Activated naive CD4-positive, alpha-beta T cell treated with Interleukin-2 at 50 U/mL for 16 hours (primary cell): ENCODE data around the gene YES1.

ENCODE experiments used
- DNase-seq: peaks from one replicate; pipeline ENCODE4 v3.0.0-alpha.2; 2020

Gene YES1

DNA sequence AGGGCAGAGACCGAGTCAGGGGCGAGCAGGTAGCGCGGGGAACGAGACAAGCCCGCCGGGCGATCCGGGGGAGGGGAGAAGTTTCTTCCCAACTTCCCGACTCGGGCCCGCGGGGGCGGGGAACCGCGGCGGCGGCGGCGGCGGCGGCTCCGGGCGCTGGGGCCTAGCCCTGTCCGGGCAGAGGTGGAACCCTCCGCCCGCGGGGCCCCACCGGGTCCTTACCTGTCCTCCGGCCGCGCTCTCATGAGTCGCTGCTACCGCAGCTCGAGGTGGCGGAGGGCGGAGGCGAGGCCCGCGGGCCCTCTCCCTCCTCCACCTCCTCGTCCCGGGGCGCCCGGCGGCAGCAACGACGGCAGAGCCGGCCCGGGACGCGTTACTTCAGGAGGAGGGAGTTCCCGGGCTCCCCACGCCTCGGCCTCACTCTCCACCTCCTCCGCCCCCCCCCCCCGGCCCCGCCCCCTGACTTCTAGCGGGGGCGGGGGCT lies at the start of gene YES1:
TSS of gene YES1 (minus strand) at position 351 of the 484 bp plus-strand sequence. CDS start 55,415 bp downstream, outside the sequence.
- DNase-seq: no peak

DNA sequence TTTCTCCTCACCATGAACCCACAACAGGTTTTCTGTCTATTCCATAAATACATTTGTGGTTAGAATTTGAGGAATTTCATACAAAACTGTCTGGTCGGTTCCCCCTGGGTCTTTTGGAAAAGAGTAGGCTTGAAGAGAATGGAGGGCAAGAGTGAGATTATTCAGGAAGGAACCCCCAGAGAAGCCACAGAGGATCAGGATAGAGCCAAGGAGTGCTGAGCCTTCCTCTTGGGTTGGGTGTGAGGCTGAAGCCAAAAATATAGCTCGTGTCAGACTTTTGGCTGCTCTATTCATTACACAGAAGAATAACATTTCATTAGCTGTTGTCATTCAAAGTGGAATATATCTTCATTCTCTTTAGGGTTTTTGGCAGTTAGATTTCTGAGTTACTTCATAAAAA lies 45.9 kb upstream of the YES1 start:
- DNase-seq: no peak

DNA sequence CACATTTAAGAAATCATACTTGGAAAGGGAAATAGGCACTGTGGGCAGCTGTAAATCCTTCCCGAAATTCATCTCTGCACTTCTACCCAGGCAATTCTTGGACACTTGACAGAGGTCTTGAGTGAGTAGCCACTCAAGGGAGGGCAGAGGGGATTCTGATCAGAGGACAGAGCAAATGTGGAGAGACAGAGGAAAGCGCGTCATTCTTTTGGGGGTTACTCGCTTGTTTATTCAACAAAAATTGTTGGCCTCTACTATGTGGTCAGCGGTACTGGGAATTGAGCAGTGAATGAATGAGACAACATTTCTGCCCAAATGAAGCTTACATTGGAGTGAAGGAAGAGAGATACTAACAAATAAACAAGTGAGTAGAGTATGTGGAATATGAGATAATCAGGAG lies 41.4 kb upstream of the YES1 start:
- no peak for DNase-seq

DNA sequence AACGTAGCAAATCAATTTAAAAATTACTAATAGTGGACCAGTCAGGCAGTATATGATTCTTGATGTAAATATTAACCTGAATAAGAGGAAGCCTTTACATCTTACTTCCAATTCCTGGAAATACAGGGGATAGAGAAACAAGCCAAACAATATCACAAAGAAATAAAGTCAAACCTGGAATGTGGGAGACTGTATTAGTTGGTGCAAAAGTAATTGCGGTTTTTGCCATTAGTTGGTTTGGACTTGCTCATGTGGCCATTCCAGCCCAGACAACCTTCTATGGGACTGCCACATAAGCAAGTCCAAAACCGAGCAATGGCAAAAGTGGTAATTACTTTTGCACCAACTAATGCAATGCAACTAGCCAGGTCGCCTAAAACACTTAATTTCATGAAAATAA lies 38.9 kb upstream of the YES1 start:
- DNase-seq: no peak

DNA sequence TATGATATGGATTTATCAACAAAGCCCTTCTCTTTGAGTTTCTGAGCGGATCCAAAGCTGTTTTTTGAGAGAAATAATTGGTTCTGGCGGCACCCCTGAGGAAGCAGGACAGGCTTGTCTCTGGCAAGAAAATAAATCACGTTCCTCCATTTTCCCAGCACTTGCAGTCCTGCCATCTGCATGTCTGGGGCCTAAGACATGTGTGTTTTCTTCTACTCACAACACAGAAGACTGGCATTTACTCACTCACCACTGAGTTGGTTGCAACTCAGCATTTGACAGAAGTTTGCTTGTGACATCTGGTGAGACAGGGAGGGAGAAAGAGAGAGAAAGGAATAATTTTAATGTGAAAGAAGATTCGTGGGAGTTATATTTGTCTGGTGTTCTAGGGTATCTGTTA lies 37.0 kb upstream of the YES1 start:
- no peak for DNase-seq

DNA sequence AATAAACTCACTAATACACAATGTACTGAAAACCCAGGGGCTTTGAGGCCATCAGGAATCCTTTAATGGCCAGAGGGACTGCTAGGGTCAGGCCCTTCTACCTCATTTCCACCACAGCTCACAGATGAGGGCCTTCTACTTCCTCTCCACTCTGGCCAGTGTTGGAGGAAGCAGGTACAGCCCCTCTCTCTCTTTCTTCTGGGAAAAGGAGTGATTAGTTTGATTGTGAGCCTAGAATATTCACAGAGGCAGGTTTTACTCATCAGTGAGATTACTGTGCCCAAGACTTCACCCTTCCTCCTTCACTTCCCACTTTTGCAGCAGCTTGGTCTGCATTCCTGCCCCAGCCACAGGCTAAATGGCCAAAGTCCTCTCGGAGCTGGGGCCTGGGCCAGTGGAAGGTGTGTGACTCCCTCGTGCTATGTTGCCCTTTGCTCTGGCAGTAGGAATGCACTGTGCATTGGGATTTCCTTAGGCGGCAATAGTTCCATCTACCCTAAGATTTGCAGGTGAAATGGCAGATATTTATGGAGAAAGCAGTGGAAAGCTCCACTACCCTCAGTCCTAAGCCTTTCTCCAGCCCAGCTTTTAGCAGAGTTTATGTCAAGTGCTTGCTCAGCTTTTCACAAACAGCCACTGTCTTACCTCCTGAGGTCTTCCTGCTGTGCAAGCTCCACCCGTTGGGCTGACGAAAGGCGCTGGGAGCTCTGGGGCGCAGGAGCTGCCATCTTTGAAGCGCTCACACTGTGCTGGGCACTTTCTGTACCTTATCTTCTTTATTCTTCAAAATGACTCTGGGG lies 36.2 kb upstream of the YES1 start:
- no peak for DNase-seq

DNA sequence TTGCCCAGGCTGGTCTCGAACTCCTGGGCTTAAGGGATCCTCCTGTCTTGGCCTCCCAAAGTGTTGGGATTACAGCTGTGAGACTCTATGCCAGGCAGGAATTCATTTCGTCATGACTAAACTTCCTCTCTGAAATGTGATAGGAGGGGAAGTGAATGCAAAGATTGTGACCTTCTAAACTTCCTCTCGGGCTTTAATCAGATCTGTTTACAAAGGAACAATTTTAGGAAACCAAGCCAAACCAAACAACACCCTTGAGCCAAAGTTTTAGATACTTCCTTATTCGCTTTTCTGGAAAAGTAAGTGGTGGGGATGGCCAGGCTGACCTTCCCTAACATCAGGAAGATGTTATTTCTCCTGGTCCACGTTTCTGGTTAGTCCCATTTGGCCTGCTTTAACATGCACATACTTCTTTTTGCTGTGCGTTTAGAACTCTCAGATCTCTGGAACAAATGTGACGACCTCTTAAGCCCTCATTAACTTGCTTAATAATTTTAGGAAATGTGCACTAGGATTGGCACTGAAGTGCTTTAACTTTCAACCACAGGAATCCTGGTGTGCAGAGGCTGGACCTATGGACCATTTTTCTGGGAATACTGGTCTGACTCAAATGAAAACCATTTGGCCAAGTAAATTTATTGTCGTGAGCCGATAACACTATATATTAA lies 33.2 kb upstream of the YES1 start:
- DNase-seq: no peak

DNA sequence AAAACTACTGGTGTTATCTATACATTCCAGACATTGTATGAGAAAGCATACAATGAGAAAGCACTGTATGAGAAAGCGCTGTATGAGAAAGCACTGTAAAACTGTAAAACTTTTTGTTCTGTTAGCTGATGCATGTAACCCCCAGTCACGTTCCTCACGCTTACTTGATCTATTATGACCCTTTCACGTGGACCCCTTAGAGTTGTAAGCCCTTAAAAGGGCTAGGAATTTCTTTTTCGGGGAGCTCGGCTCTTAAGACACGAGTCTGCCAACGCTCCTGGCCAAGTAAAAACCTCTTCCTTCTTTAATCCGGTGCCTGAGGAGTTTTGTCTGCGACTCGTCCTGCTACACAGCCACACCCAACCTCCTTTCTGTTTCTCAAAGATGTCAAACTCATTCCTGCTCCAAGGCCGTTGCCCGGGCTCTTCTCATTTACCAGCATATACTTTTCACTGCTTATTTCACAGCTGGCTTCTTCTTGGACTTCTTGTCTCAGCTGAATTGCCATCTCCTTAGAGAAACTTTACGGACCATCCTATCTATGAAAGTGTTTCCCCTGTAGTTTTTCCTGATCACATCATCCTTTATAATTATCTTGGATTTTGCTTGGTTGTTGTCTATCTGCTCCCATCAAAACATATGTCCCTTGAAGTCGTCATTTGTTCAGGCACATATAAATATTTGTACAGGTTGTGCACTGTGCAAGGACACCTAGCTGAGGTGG lies 29.8 kb upstream of the YES1 start:
- no peak for DNase-seq

DNA sequence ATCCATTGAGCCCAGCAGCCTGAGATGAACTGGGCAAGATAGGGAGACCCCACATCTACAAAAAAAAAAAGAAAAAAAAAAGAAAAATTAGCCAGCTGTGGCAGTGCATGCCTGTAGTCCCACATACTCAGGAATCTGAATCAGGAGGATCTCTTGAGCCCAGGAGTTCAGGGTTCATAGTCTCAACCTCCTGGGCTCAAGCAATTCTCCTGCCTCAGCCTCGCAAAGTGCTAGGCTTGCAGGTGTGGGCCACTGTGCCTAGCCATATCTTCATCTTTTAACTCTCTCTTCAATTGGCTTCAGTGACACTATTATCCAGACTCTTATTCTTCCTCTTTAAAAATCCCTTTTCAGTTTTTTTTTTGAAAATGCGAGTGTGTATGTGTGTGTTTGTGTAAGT lies 28.5 kb upstream of the YES1 start:
- DNase-seq: no peak

DNA sequence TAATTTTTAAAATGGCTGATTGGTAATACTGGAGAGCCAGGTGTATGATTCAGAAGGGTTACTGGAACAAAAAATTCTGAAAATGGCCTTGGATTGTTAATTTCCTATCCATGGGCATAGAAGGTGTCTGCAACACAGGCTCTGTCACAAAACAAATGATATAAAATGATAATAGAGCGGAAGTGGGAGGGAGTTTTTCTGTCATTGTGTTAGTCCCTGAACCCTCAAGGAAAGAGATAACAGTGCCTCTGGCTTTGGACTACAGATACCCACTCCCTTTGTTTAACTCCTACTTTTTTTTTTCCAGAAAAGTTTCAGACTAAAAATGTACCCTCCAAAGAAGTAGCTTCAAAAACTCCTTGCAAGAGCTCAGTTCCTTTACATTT lies 28.0 kb upstream of the YES1 start:
- no peak for DNase-seq

DNA sequence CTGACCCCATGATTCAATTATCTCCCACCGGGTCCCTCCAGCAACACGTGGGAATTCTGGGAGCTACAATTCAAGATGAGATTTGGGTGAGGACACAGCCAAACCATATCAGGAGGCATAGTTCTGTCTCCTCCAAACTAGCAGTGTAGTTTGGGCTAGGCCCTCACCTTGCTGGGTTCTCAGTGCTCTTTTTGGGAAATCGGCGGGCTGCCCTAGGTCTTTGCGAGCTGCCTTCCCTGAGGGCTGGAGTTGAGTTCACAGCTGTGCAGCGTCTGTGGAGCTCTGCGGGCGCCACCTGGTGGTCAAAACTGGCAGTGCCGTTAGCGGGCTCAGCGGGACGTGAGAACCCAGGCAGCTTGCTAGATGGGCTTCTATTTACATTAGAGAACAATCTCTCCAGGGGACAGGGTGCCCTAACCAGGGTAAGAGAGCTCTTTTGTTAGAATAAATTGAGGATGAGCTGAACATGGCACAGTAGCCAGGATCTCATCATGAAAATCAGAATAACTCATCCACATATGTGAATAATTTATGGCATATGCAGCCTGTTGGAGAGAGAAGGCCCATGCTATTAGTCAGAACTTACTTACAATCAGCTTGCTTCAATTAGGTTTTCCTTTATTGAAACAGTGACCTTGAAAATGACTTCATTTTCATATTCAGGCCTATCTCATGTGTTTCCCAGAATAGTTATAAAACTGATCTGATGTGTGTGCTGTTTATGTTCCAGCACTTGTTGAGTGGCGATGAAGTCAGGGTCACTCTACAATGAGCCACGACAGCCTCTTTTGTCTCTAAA lies 27.4 kb upstream of the YES1 start:
- DNase-seq: peak; percentile 89

DNA sequence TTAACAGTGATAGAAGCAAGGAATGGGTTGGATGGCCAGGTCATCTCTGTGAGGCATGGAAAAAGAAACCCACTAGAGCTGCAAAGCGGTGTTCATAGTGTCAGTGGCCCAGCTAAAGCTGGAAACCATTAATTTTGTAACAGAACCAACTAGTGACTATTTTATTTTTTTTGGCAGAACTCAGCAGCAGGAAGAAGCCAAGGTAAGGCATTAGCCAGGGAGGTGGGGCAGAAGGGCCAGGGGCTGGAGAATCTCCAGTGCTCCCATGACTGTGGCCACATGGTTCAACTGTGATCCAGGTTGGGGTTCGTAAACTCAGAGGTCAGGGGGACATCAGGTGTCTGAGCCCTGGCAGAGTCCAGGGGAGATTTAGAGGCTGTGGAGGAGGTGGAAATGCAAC lies 25.9 kb upstream of the YES1 start:
- no peak for DNase-seq

DNA sequence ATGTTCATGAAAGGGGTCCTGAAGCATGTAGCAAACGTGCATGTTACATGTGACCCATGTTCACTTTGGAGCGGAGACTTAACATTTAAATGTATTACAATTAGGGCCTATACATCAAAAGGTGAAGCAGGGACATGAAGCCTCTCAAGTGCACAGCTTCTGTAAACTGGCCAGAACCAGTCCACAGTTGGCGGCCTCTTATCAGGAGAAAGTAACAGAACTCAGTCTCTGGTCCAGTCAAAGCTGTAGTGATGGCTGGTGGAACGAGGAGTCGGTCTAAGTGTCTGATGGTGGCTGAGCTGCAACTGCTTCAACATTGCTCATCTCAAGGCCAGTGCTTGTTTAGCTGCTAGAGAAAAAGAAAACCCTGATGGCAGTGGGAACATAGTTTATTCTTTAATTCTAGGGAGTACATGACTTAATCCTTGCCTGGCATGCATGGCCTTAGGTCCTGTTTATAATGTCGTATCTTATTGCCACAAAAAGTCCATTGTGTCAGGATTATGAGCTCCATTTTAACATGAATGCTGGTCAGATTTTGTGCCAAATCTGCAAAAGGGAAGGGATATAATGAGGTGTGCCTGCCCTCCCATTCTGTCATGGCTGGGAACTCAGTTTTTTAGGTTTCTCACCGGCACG lies 22.2 kb upstream of the YES1 start:
- no peak for DNase-seq

DNA sequence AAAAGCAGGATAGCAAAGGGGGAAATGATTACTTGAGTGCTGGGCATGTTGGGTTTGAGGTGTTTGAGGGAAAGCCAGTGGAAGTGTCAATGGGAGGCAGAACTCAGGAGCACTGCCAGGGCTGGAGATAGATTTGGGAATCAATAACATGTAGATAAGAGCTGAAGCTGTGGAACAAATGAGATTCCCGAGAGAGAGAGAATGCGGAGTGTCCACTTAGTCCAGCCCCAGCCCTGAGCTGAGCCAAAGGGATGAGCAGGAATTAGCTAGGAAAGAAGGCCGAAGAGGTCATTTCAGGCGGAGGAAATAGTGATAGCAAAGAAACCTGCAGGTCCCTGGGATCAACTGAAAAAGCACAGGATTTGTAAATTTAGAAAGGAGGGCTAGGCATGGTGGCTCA lies 21.2 kb upstream of the YES1 start:
- DNase-seq: no peak

DNA sequence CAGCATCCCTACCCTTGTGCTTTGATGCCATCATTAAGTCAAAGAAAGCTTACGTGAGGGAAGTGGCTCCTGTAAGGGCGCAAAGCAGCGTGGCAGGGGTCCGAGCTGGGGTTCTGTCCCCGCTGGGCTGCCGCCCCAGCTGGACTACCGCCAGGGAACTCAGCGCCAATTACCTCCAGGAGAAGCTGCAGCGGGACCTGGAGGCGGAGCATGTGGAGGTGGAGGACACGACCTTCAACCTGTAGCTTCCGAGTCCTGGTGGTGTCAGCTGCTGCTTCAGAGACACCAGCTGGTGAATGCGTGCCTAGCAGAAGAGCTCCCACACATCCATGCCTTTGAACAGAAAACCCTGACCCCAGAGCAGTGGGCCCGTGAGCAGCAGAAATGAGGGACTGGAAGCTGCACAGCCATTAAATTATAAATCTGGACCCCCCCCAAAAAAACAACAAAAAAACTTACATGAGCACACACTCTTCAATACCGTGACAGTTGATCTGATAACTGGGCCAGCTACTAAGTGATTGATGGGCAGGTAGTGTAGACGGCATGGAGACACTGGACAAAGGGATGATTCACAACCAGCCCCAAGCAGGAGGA lies 20.1 kb upstream of the YES1 start:
- DNase-seq: no peak

DNA sequence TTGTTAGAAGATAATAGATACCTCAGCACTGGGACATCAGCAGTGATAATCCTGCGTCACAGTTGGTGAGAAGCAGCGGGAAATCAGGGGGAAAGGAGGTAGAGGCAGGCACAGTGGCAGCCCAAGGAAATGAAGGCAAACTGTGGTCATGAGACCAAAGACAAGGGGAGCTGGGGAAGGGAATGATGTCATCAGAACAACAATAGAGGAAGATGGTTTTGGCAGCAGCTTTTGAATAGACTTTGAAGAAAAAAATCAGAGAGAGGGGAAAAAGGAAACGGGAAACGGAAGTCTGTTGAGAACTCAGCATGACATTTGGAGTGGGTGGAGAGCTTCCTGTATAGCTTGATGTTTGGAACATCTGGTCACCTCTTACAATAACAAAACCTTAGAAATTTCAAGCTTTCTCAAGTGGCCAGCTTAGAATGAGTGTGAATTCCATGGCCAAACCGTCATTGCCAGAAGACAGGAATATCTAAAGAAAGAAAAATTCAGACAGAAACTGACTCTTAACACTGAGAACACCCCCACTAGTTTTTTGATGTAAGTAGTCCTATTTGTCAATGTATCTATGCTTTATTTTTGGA lies 18.4 kb upstream of the YES1 start:
- DNase-seq: no peak

DNA sequence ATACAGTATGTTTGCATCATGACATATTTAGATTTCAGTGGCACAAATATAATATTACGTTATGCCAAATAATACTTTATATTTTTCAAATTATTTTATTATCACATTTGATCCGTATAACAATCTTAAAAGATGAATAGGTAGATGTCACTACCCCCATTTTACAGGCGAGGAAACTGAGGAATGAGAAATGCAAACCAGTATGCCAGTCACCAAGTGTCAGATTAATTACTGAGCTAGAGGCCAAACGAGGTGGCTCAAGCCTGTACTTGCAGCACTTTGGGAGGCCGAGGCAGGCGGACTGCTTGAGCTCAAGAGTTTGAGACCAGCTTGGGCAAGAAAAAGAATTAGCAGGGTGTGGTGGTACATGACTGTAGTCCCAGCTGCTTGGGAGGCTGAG lies 17.4 kb upstream of the YES1 start:
- no peak for DNase-seq

DNA sequence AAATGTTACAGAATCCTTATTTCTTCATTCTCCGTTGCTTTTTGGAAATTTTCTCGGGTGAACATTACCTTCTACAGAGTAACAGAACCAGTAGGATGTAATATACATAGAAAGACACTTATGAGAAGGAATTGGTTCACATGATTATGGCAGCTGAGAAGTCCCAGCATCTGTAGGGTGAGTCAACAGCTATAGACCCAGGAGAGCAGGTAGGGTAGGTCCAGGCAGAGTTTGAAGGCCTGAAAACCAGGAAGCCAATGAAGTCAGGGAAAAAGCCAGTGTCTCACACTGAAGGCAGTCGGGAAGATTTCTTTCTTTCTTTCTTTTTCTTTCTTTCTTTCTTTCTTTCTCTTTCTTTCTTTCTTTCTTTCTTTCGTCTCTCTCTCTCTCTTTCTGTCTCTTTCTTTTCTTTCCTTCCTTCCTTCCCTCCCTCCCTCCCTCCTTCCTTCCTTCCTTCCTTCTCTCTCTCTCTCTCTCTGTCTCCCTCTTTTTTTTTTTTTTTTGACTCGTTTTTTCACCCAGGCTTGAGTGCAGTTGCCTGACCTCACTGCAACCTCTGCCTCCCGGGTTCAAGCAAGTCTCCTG lies 15.1 kb upstream of the YES1 start:
- no peak for DNase-seq

DNA sequence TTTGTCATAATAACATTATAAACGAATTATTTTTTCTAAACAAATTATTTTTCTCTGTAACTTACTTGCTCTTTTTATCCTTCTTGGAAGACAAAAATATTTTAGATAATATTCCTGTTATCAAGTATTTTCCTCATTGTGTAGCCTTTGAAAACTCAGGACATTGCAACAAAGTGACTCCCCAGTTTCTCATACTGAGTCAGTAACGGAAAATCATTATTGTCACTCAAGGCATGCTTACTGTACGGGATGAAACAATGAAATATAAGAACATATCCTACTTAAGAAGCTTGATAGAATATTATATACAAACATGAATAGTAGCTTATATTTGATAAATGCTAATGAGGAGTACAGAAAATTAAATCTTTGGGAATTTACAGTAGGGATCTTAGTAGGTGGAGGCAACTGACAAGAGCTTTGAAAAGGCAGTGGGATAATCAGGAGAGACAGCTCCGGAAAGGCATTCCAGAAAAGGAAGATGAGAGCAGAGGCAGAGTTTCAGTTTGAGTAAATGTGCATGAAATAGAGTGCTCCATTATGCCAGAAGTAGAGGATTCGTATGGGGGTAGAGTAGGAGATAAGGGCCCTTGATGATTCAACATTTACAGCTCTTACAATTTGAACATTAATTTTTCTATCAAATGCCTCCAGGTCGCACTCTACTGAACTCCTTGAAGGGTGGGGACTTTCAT lies 14.0 kb upstream of the YES1 start:
- DNase-seq: no peak

DNA sequence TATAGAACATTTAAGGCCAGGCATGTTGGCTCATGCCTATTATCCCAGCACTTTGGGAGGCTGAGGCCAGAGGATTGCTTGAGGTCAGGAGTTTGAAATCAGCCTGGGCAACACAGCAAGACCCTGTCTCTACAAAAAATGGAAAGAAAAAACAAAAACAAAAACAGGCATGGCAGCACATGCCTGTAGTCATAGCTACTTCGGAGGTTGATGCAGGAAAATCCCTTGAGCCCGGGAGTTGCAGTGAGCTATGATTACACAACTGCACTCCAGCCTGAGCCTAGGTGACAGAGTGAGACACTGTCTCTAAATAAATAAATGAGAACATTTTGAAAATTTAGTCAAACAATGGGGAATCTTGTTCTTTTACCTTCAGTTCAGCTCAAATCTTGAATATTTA lies 12.1 kb upstream of the YES1 start:
- no peak for DNase-seq
